B cell (primary cell): Measurements from ENCODE around the gene PCDH9. TPM values are rescaled to one million over a fixed set of nuclear protein-coding genes. Genes with fewer than 3 reads are reported as not detected.

ENCODE experiments used
- ATAC-seq: fragments of 200-7000 bp; cut with Tn5 transposase; one replicate; pipeline ENCODE4 v1.10.0; 2021; ENCODE audit warnings: low read depth, mild to moderate bottlenecking, moderate number of reproducible peaks, moderate library complexity
- CTCF ChIA-PET: fragments of 350-600 bp; sonication (Branson Sonifier 250); formaldehyde crosslinking; loops from one replicate; lab custom pipeline; 2021; ENCODE audit warnings: antibody characterized with exemption, inconsistent platforms; lab: Charles Lee
- POLR2A ChIA-PET: fragments of 350-600 bp; sonication (Branson Sonifier 250); formaldehyde crosslinking; loops from one replicate; lab custom pipeline; 2021; ENCODE audit warnings: antibody characterized with exemption; lab: Charles Lee
- DNase-seq: peaks from one replicate; pipeline ENCODE4 v3.0.0; 2013
- H2AFZ ChIP-seq: 2 replicates; pipeline ENCODE4 v1.6.1; 2012; ENCODE audit warnings: mild to moderate bottlenecking, low read depth, low read length; ENCODE audit not compliant: insufficient read depth, poor library complexity, severe bottlenecking
- H3K27ac ChIP-seq, 2 donors: 1 replicate in 1 of 2; 2 replicates in 1 of 2; pipeline ENCODE4 v1.5.1; 2012 to 2013; ENCODE audit warnings: low read length in 2 of 2, mild to moderate bottlenecking in 2 of 2, moderate library complexity in 1 of 2
- H3K27me3 ChIP-seq, 4 experiments: fragments of 200-600 bp in 1 of 4; sonication (generic) in 1 of 4; replicated peaks in 1 of 4; 1 replicate in 2 of 4; 2 replicates in 2 of 4; pipeline versions ENCODE4 v1.6.1 to v1.7.0; 2013 to 2016; ENCODE audit warnings: low read length in 3 of 4, mild to moderate bottlenecking in 2 of 4, mixed read lengths in 1 of 4, moderate library complexity in 1 of 4; ENCODE audit not compliant: insufficient read depth in 4 of 4, control insufficient read depth in 3 of 4; ENCODE audit errors: control extremely low read depth in 1 of 4
- H3K36me3 ChIP-seq, 2 experiments: replicated peaks in 1 of 2; 1 replicate in 1 of 2; 2 replicates in 1 of 2; pipeline versions ENCODE4 v1.6.1 to v1.7.1; 2013; ENCODE audit warnings: low read length in 1 of 2; ENCODE audit not compliant: insufficient read depth in 2 of 2, control insufficient read depth in 1 of 2; ENCODE audit errors: control extremely low read depth in 1 of 2, extremely low read depth in 1 of 2
- H3K4me1 ChIP-seq, 2 donors: fragments of 200-600 bp in 1 of 2; sonication (generic) in 1 of 2; 1 replicate in 1 of 2; 2 replicates in 1 of 2; pipeline versions ENCODE4 v1.5.1 to v1.6.1; 2013 to 2017; ENCODE audit warnings: low read length in 2 of 2; ENCODE audit not compliant: control insufficient read depth in 2 of 2, insufficient read depth in 2 of 2
- H3K4me2 ChIP-seq: replicated peaks from 2 replicates; pipeline ENCODE3; 2012; ENCODE audit warnings: mild to moderate bottlenecking, low read depth, low read length; ENCODE audit not compliant: poor library complexity, severe bottlenecking
- H3K4me3 ChIP-seq, 5 experiments: fragments of 200-600 bp in 1 of 5; sonication (generic) in 1 of 5; 1 replicate in 3 of 5; 2 replicates in 2 of 5; pipeline versions ENCODE4 v1.5.1 to v1.7.0; 2011 to 2016; ENCODE audit warnings: low read length in 4 of 5, mild to moderate bottlenecking in 4 of 5, low read depth in 2 of 5, control low read depth in 1 of 5, moderate library complexity in 1 of 5; ENCODE audit not compliant: insufficient read depth in 1 of 5; ENCODE audit errors: control extremely low read depth in 1 of 5, extremely low read depth in 1 of 5
- H3K79me2 ChIP-seq: fragments of 200-600 bp; sonication (generic); one replicate; pipeline ENCODE4 v1.6.0; 2016; ENCODE audit warnings: low read length; ENCODE audit not compliant: control insufficient read depth, insufficient read depth
- H3K9ac ChIP-seq: fragments of 200-600 bp; sonication (generic); 2 replicates; pipeline ENCODE4 v1.6.1; 2017; ENCODE audit warnings: mild to moderate bottlenecking, low read length, moderate library complexity
- H3K9me3 ChIP-seq, 3 donors: one replicate each; pipeline versions ENCODE4 v1.6.1 to v1.7.1; 2013; ENCODE audit warnings: low read length in 2 of 3; ENCODE audit not compliant: control insufficient read depth in 2 of 3, insufficient read depth in 1 of 3; ENCODE audit errors: control extremely low read depth in 1 of 3
- H4K20me1 ChIP-seq: 2 replicates; pipeline ENCODE4 v1.6.0; 2012; ENCODE audit warnings: mild to moderate bottlenecking, low read length; ENCODE audit not compliant: insufficient read depth, control insufficient read depth, poor library complexity, severe bottlenecking
- H3K27ac Mint-ChIP-seq: one replicate; pipeline ENCODE4 v1.8.0; 2021; ENCODE audit warnings: mixed read lengths
- H3K27me3 Mint-ChIP-seq: one replicate; pipeline ENCODE4 v1.8.0; 2021; ENCODE audit warnings: mixed read lengths
- H3K4me1 Mint-ChIP-seq: one replicate; pipeline ENCODE4 v1.8.0; 2021; ENCODE audit warnings: mixed read lengths
- H3K4me3 Mint-ChIP-seq: one replicate; pipeline ENCODE4 v1.8.0; 2021; ENCODE audit warnings: mixed read lengths
- H3K9me3 Mint-ChIP-seq: one replicate; pipeline ENCODE4 v1.8.0; 2022; ENCODE audit warnings: mixed read lengths; ENCODE audit not compliant: insufficient read depth
- CTCF ChIP-seq: fragments of 200-600 bp; IDR thresholded peaks from one replicate; pipeline ENCODE4 v1.8.0; 2022; ENCODE audit warnings: antibody characterized with exemption, mild to moderate bottlenecking
- EZH2 ChIP-seq: IDR thresholded peaks from 2 replicates; pipeline ENCODE4 v1.6.1; 2012; ENCODE audit warnings: borderline replicate concordance, low read depth, mild to moderate bottlenecking, moderate library complexity, low read length; ENCODE audit not compliant: insufficient read depth, poor library complexity, severe bottlenecking
- WGBS: methylation state at CpG from one replicate; pipeline ENCODE4 v1.1.5; 2013; ENCODE audit warnings: missing lambda C conversion rate; ENCODE audit not compliant: insufficient coverage; 5-methylcytosine and 5-hydroxymethylcytosine counted together
- intact Hi-C: fragments of 100-400 bp; cut with micrococcal nuclease; formaldehyde crosslinking; loops from one replicate; pipeline ENCODE4 v1.10.0; 2022
- polyA plus RNA-seq: library from polyadenylated mRNA; depleted of rRNA; stranded (reverse); fragments of >200 nt; gene quantifications from 2 replicates; pipeline ENCODE4 v1.2.3, GENCODE V29; 2012
- total RNA-seq, 2 donors: library from RNA; stranded (reverse); fragments of 120-200 nt in 1 of 2; gene quantifications; 1 replicate in 1 of 2; 2 replicates in 1 of 2; pipeline versions ENCODE4 v1.2.3 to v1.2.4, GENCODE V29; 2013 to 2022

Gene PCDH9
- total and polyA plus RNA-seq, 2 donors (not counting 1 experiment from before 2014, with no cell fraction given): 13.1 to 21.8 TPM

- H3K9me3 ChIP-seq: no peaks in the 10 kb centered on the region
- TF ChIP-seq CTCF (no peak), EZH2 (no peak)
- DNase-seq (no peak), ATAC-seq (no peak)
- H3K27me3 ChIP-seq: no peaks in the 10 kb centered on the region
- H3K9me3 Mint-ChIP-seq: no peaks in the 10 kb centered on the region
- WGBS: no CpG with 5 or more reads among the region's 4 CpGs
- no peaks in the 10 kb centered on the region for H3K36me3 ChIP-seq
- no peak overlapping the region for H3K27ac ChIP-seq
- H3K4me1 Mint-ChIP-seq: no peaks in the 10 kb centered on the region
- no peak overlapping the region for H3K4me3 ChIP-seq
- no peaks in the 10 kb centered on the region for H3K4me1 ChIP-seq
- H2AFZ ChIP-seq: no peak overlapping the region
- H3K79me2 ChIP-seq: no peaks in the 10 kb centered on the region
- no peak overlapping the region for H3K4me2 ChIP-seq
- intact Hi-C loops: no loop called here
- no peaks in the 10 kb centered on the region for H3K27me3 Mint-ChIP-seq
- POLR2A ChIA-PET: no interaction called here
- H4K20me1 ChIP-seq: no peaks in the 10 kb centered on the region
- no peak overlapping the region for H3K4me3 Mint-ChIP-seq
- CTCF ChIA-PET: no interaction called here
- H3K27ac Mint-ChIP-seq: no peak overlapping the region
- H3K9ac ChIP-seq: no peak overlapping the region
Measured at GRCh38 chr13:66547685-66548084, 682.5 kb downstream of the PCDH9 start.

GRCh38 chr13:66546534-66547379 is 683.4 kb downstream of the PCDH9 start:
- H3K4me1 Mint-ChIP-seq: no peaks in the 10 kb centered on the region
- Histone ChIP-seq H3K4me3 (no peak overlapping the region), H2AFZ (no peak overlapping the region), H3K9ac (no peak overlapping the region), H3K79me2 (no peaks in the 10 kb centered on the region), H3K9me3 (no peaks in the 10 kb centered on the region), H4K20me1 (no peaks in the 10 kb centered on the region), H3K27me3 (no peaks in the 10 kb centered on the region), H3K4me1 (no peaks in the 10 kb centered on the region), H3K36me3 (no peaks in the 10 kb centered on the region), H3K27ac (no peak overlapping the region), H3K4me2 (no peak overlapping the region)
- no peaks in the 10 kb centered on the region for H3K9me3 Mint-ChIP-seq
- DNase-seq: no peak
- no CpG with 5 or more reads among the region's 2 CpGs for WGBS
- POLR2A ChIA-PET: no interaction called here
- CTCF ChIA-PET: no interaction called here
- intact Hi-C loops: no loop called here
- no peak for ATAC-seq
- no peak for TF ChIP-seq EZH2
- TF ChIP-seq CTCF: no peak
- H3K27me3 Mint-ChIP-seq: no peaks in the 10 kb centered on the region
- no peak overlapping the region for H3K27ac Mint-ChIP-seq
- no peak overlapping the region for H3K4me3 Mint-ChIP-seq
